ENCODE data around the gene KIF1B. TPM values are rescaled to one million over a fixed set of nuclear protein-coding genes. Genes with fewer than 3 reads are reported as not detected.
A peak's percentile ranks its signal among the peaks of the same experiment; 100 is the strongest.

Gene KIF1B
- total and polyA plus RNA-seq, 2 experiments from 2014 or later = 21.5 to 68.4 TPM

DNA sequence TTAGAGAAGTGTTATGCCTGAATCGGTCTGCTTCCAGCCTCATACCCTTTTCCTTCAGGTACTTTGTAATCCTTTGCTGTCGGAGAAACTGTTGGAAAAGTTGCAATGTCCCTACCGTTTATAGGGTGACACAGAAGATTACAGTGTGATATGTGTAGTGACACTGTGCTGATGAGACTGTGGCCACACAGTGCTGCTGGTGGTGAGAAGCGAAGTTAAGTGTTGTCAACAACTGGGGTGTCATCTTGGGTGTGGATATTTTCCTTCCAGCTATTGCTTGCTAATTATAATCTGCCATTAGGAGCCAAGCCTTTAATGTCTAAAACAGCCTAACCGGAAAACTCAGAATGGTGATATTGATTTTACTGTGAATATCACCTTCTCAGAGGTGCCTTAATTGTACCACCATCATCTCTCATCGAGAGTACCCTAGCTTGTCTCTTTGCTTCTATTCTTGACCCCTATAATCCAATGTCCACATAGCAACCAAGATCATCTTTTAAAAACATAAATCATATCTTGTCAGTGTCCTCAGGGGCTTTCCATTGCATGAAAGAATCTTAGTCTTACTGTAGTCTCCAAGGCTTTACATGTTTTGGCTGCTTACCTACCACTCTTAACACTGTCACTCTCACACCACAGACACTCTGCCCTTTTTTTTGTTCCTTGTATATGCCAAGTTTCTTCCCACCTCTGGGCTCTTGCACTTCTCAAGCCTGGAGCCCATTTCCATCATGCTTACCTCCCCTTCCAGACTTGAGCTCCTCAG is 99.1 kb downstream of the KIF1B start:
- H3K4me1 ChIP-seq (ENCODE audit: insufficient read depth) = no peaks in the 10 kb centered on the region
- Mint-ChIP-seq H3K9me3 (no peaks in the 10 kb centered on the region), H3K4me1 (no peaks in the 10 kb centered on the region), H3K36me3 (ENCODE audit: low read depth) (peaks cover 14% of the 10 kb centered on the region), H3K4me3 (no peak overlapping the region), H3K27me3 (ENCODE audit: insufficient read depth, low read depth, poor library complexity) (peaks cover 2% of the 10 kb centered on the region), H3K27ac (peak overlapping the region; percentile 18; the same call in 1 of the 2 replicates)
- no peaks in the 10 kb centered on the region for H3F3A ChIP-seq (replicated peaks; ENCODE audit: low read depth)
- H3K27ac ChIP-seq (ENCODE audit: low read depth) = peak overlapping the region; percentile 36; the same call in 1 of the 2 replicates
- ATAC-seq (no peak), DNase-seq (ENCODE audit: low spot score) (no peak)
- H3K4me2 ChIP-seq = no peak overlapping the region
- no peaks in the 10 kb centered on the region for H3K27me3 ChIP-seq (ENCODE audit: insufficient read depth)
- no peaks in the 10 kb centered on the region for H3K79me2 ChIP-seq (replicated peaks; ENCODE audit: insufficient read depth)
- TF ChIP-seq, protein P1, sequence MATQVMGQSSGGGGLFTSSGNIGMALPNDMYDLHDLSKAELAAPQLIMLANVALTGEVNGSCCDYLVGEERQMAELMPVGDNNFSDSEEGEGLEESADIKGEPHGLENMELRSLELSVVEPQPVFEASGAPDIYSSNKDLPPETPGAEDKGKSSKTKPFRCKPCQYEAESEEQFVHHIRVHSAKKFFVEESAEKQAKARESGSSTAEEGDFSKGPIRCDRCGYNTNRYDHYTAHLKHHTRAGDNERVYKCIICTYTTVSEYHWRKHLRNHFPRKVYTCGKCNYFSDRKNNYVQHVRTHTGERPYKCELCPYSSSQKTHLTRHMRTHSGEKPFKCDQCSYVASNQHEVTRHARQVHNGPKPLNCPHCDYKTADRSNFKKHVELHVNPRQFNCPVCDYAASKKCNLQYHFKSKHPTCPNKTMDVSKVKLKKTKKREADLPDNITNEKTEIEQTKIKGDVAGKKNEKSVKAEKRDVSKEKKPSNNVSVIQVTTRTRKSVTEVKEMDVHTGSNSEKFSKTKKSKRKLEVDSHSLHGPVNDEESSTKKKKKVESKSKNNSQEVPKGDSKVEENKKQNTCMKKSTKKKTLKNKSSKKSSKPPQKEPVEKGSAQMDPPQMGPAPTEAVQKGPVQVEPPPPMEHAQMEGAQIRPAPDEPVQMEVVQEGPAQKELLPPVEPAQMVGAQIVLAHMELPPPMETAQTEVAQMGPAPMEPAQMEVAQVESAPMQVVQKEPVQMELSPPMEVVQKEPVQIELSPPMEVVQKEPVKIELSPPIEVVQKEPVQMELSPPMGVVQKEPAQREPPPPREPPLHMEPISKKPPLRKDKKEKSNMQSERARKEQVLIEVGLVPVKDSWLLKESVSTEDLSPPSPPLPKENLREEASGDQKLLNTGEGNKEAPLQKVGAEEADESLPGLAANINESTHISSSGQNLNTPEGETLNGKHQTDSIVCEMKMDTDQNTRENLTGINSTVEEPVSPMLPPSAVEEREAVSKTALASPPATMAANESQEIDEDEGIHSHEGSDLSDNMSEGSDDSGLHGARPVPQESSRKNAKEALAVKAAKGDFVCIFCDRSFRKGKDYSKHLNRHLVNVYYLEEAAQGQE (IDR thresholded peaks at IDR 0.05; ENCODE audit: unreplicated experiment) = no peak
- TF ChIP-seq ZNF114 (CRISPR knock-in tag; IDR thresholded peaks at IDR 0.05) (no peak), NANOG (IDR thresholded peaks at IDR 0.05; ENCODE audit: borderline replicate concordance) (no peak), JUNB (IDR thresholded peaks at IDR 0.05; ENCODE audit: unreplicated experiment) (no peak), STAT1 (IDR thresholded peaks at IDR 0.05; ENCODE audit: unreplicated experiment) (no peak), EZH2 (IDR thresholded peaks at IDR 0.05; ENCODE audit: low read depth, unreplicated experiment) (no peak)
- TF ChIP-seq, protein P2, sequence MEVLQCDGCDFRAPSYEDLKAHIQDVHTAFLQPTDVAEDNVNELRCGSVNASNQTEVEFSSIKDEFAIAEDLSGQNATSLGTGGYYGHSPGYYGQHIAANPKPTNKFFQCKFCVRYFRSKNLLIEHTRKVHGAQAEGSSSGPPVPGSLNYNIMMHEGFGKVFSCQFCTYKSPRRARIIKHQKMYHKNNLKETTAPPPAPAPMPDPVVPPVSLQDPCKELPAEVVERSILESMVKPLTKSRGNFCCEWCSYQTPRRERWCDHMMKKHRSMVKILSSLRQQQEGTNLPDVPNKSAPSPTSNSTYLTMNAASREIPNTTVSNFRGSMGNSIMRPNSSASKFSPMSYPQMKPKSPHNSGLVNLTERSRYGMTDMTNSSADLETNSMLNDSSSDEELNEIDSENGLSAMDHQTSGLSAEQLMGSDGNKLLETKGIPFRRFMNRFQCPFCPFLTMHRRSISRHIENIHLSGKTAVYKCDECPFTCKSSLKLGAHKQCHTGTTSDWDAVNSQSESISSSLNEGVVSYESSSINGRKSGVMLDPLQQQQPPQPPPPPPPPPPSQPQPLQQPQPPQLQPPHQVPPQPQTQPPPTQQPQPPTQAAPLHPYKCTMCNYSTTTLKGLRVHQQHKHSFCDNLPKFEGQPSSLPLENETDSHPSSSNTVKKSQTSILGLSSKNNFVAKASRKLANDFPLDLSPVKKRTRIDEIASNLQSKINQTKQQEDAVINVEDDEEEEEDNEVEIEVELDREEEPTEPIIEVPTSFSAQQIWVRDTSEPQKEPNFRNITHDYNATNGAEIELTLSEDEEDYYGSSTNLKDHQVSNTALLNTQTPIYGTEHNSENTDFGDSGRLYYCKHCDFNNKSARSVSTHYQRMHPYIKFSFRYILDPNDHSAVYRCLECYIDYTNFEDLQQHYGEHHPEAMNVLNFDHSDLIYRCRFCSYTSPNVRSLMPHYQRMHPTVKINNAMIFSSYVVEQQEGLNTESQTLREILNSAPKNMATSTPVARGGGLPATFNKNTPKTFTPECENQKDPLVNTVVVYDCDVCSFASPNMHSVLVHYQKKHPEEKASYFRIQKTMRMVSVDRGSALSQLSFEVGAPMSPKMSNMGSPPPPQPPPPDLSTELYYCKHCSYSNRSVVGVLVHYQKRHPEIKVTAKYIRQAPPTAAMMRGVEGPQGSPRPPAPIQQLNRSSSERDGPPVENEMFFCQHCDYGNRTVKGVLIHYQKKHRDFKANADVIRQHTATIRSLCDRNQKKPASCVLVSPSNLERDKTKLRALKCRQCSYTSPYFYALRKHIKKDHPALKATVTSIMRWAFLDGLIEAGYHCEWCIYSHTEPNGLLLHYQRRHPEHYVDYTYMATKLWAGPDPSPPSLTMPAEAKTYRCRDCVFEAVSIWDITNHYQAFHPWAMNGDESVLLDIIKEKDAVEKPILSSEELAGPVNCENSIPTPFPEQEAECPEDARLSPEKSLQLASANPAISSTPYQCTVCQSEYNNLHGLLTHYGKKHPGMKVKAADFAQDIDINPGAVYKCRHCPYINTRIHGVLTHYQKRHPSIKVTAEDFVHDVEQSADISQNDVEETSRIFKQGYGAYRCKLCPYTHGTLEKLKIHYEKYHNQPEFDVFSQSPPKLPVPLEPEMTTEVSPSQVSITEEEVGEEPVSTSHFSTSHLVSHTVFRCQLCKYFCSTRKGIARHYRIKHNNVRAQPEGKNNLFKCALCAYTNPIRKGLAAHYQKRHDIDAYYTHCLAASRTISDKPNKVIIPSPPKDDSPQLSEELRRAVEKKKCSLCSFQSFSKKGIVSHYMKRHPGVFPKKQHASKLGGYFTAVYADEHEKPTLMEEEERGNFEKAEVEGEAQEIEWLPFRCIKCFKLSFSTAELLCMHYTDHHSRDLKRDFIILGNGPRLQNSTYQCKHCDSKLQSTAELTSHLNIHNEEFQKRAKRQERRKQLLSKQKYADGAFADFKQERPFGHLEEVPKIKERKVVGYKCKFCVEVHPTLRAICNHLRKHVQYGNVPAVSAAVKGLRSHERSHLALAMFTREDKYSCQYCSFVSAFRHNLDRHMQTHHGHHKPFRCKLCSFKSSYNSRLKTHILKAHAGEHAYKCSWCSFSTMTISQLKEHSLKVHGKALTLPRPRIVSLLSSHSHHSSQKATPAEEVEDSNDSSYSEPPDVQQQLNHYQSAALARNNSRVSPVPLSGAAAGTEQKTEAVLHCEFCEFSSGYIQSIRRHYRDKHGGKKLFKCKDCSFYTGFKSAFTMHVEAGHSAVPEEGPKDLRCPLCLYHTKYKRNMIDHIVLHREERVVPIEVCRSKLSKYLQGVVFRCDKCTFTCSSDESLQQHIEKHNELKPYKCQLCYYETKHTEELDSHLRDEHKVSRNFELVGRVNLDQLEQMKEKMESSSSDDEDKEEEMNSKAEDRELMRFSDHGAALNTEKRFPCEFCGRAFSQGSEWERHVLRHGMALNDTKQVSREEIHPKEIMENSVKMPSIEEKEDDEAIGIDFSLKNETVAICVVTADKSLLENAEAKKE (CRISPR knock-in tag; IDR thresholded peaks at IDR 0.05) = no peak
- peaks cover 3% of the 10 kb centered on the region; the same call in 1 of the 2 replicates for H3K36me3 ChIP-seq (ENCODE audit: insufficient read depth)
- 0 out of 2 replicates have a peak, but pooled peaks cover 3% of the 10 kb centered on the region for H4K20me1 ChIP-seq (replicated peaks; ENCODE audit: insufficient read depth)
- H3K4me3 ChIP-seq = no peak overlapping the region
- H3K9me2 ChIP-seq (ENCODE audit: insufficient read depth) = no peaks in the 10 kb centered on the region
- no peak overlapping the region for H2AFZ ChIP-seq
